ENCODE data around the gene PTPRK.

Gene PTPRK

DNA sequence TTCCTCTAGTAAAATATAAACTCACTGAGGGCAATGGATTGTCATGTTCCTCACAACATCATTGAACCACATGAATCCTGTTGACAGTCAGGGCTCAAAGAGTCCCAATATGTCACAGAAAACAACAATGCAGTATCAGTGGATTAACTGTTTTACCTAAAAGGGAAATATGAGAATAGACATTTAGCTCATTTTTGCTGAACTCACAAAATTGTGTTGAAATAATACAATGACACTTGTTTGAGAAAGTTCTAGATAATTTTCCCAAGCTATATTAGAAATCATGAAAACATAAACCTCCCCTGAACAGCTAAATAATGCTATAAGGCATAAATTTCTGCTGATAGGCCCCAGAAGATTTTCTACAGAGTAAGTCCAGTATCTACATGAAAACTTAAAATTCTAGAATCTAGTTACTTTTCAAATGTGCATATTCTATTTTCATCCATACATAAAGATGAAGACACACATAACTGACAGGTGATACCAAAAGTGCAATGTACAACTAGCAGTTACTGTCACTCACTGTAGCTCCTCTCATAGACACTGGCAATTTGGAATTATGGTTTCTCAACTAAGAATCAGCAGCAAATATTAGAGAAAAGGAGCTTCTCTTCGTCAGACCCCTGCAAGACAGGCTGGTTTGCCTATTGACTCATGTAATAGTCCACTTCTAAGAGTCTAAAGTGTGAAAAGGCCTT lies 269.9 kb downstream of the PTPRK start:
- DNase-seq (ENCODE audit: low read depth in 2 of 2) = no peak
- TF ChIP-seq, protein P1, sequence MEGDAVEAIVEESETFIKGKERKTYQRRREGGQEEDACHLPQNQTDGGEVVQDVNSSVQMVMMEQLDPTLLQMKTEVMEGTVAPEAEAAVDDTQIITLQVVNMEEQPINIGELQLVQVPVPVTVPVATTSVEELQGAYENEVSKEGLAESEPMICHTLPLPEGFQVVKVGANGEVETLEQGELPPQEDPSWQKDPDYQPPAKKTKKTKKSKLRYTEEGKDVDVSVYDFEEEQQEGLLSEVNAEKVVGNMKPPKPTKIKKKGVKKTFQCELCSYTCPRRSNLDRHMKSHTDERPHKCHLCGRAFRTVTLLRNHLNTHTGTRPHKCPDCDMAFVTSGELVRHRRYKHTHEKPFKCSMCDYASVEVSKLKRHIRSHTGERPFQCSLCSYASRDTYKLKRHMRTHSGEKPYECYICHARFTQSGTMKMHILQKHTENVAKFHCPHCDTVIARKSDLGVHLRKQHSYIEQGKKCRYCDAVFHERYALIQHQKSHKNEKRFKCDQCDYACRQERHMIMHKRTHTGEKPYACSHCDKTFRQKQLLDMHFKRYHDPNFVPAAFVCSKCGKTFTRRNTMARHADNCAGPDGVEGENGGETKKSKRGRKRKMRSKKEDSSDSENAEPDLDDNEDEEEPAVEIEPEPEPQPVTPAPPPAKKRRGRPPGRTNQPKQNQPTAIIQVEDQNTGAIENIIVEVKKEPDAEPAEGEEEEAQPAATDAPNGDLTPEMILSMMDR (IDR thresholded peaks at IDR 0.05; ENCODE audit: low read depth, low read length) = no peak
- no peak overlapping the region for H3K4me3 ChIP-seq (replicated peaks in 1 of 2; ENCODE audit: low read depth in 2 of 2, low read length in 2 of 2)

DNA sequence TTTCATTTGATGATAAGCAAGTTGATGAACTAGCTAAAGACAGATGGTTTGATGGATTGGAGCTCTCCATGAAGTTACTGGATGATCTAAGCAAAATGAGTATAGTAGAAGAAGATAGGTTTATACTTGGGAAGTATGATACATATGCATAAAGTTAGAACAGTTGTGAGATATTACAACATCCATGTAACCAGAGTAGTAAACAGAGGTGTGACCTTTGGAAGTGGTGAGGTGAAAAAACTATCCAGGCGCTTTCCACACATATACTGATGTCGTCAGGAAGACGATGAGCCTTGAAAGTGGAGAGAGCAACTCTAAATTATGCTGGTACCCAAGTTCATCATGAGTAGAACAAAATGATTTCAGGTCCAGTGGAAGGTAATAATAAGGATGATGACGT lies 271.0 kb downstream of the PTPRK start:
- TF ChIP-seq, protein P1 (IDR thresholded peaks at IDR 0.05; ENCODE audit: low read depth, low read length) = no peak
- H3K4me3 ChIP-seq (replicated peaks in 1 of 2; ENCODE audit: low read depth in 2 of 2, low read length in 2 of 2) = no peak overlapping the region
- no peak for DNase-seq (ENCODE audit: low read depth in 2 of 2)

DNA sequence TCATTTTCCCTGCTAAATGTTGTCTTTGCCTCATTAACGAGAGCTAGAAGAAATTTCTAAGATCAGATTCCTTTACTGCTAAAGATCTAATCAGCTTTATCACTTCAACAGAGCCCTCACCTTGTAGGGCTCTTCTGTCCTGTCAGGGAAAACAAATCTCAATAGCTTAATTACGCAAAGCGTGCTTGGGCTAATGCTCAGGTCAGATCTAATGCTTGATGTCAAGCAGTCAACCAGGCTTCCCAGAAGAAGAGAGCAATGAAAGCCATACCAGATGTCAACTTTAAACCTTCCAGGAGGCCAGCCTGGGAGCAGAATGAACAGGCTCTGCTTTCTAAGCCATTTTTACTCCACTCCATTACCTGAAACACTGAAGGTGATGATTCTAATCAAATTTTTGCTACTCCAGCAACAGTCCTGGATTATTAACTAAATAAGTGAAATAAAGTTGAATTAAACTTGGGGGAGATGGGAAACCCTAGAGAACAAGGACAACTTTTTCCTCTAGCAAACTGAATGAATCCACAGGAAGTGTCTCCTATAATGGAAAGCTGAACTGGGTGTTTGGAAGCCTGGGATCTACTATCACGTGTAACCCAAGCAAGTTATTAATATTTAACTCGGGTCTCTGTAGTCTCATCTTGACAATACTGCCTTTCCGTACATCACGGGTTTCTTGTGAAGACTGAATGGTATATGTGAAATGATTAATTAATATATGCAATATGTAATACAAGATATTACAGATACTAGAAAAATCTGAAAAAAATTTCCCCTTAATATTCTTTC lies 273.7 kb downstream of the PTPRK start:
- H3K4me3 ChIP-seq (replicated peaks in 1 of 2; ENCODE audit: low read depth in 2 of 2, low read length in 2 of 2) = no peak overlapping the region
- TF ChIP-seq, protein P1 (IDR thresholded peaks at IDR 0.05; ENCODE audit: low read depth, low read length) = no peak
- DNase-seq (ENCODE audit: low read depth in 2 of 2) = no peak

DNA sequence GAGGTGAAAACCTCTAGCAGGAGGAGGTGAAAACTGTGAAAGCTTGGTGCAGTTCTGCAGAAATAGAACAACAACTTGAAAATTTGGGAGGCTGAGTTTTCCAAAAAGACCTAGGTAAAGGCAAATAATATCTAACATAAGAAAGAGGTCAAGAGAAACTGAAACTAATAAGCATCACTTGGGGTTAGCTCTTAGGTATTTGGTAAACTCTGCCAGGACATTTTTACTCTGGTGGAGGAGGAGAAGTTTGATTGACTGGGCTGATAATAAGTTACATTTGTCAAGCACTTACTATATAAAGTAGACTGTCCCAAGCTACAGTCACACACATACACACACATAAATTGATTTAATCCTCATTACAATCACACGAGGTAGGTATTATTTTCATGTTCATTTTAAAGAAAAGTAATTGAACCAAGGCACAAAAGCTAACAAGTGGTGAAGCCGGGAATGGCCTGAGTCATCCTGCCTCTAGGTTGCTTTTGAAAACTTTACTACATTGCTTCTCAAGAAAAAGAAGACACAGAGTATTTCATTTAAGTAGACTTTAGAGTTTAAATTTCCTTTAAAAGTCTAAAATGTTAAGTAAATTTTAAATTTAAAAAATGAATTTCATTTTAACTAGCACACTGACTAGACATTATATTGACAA lies 275.5 kb downstream of the PTPRK start:
- TF ChIP-seq, protein P1 (IDR thresholded peaks at IDR 0.05; ENCODE audit: low read depth, low read length) = no peak
- H3K4me3 ChIP-seq (replicated peaks in 1 of 2; ENCODE audit: low read depth in 2 of 2, low read length in 2 of 2) = no peak overlapping the region
- DNase-seq (ENCODE audit: low read depth in 2 of 2) = peak in 1 of 2 donors; percentile 17

DNA sequence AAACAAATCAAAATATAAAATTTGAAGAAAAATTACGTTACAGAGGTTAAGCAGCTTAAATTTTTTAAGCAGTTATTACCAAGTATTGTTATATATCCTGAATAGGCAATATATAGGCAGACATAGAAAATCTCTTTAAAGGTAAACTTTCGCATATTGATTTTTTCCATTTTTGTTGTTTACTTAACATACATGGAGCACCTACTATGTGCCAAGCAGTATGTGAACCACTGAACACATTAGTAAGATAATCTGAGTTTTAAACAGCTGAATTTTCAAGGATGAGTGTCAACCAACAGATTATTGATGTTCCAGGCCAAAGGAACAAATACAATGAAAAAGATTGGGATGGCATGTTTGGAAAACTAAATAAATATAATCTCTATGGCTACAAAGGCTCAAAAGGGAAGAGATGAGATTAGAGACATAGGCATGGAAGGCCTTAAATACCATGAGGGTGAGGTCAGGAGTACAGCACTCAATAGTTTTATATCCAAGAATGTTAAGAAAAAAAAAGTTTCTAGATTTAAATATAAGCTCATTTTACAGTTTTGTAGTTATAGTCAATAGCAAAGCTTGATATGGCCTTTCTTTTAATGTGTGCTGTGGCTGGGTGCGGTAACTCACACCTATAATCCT lies 277.5 kb downstream of the PTPRK start:
- peak; percentile 47 to 50 for DNase-seq (ENCODE audit: low read depth in 2 of 2)
- TF ChIP-seq, protein P1 (IDR thresholded peaks at IDR 0.05; ENCODE audit: low read depth, low read length) = no peak
- no peak overlapping the region for H3K4me3 ChIP-seq (replicated peaks in 1 of 2; ENCODE audit: low read depth in 2 of 2, low read length in 2 of 2)

DNA sequence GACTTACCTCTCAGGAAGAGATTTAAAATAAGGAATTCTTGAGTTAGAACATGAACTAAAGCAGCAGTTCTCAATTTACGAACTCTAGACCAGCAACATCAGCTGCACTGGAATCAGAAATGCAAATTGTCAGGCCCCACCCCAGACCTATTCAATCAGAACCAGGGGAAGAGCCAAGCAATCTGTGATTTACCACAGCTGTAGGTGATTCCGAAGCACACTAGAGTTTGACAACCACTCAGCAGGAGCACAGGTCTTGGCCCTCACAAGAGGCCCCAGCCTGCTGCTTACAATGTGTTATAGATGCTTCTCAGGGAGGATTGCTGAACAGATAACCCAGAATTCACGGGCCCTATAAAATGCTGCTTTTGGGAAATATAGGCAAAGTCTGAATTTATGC lies 279.2 kb downstream of the PTPRK start:
- no peak for DNase-seq (ENCODE audit: low read depth in 2 of 2)
- no peak overlapping the region for H3K4me3 ChIP-seq (replicated peaks in 1 of 2; ENCODE audit: low read depth in 2 of 2, low read length in 2 of 2)
- TF ChIP-seq, protein P1 (IDR thresholded peaks at IDR 0.05; ENCODE audit: low read depth, low read length) = no peak

All from cardiac fibroblast (primary cell).